WERI-Rb-1 (cell line): ENCODE results near the gene F8.

Experiments
- DNase-seq: peaks from one replicate; pipeline ENCODE4 v3.0.0-alpha.2; 2020
- H3K27ac ChIP-seq: fragments of 250-450 bp; sonication (Bioruptor Pico); 2 replicates; pipeline ENCODE4 v1.5.1; 2020; ENCODE audit warnings: mild to moderate bottlenecking, moderate library complexity
- H3K27me3 ChIP-seq: fragments of 250-450 bp; sonication (Bioruptor Pico); 2 replicates; pipeline ENCODE4 v1.5.1; 2021; ENCODE audit warnings: mild to moderate bottlenecking, low read depth, moderate library complexity; ENCODE audit not compliant: insufficient read depth, severe bottlenecking
- H3K36me3 ChIP-seq: fragments of 250-450 bp; sonication (Bioruptor Pico); 2 replicates; pipeline ENCODE4 v1.5.1; 2020; ENCODE audit warnings: mild to moderate bottlenecking, moderate library complexity
- H3K4me3 ChIP-seq: 2 replicates; pipeline ENCODE4 v1.5.1; 2011; ENCODE audit warnings: low read depth, mild to moderate bottlenecking, control low read depth, low read length
- H3K9me3 ChIP-seq: fragments of 250-450 bp; sonication (Bioruptor Pico); 2 replicates; pipeline ENCODE4 v1.5.1; 2021; ENCODE audit warnings: mild to moderate bottlenecking, moderate library complexity; ENCODE audit not compliant: severe bottlenecking
- CTCF ChIP-seq: IDR thresholded peaks from 2 replicates; pipeline ENCODE4 v1.5.1; 2011; ENCODE audit warnings: low read depth, mild to moderate bottlenecking, control low read depth, inconsistent platforms, low read length

The F8 gene

GRCh38 chrX:154791467-154791866 lies 231.1 kb downstream of the F8 start:
- Histone ChIP-seq H3K27me3 (no peaks in the 10 kb centered on the region), H3K36me3 (no peaks in the 10 kb centered on the region; the same call in 1 of the 2 replicates), H3K27ac (no peak overlapping the region), H3K4me3 (no peak overlapping the region), H3K9me3 (no peaks in the 10 kb centered on the region)
- DNase-seq, result no peak
- no peak for TF ChIP-seq CTCF
